Nephron (organoid): ENCODE measurements around the gene SETBP1.

ENCODE experiments used
- H3K27ac Mint-ChIP-seq, 3 experiments: 2 replicates each; pipeline ENCODE4 v1.8.0; 2020; ENCODE audit warnings: mixed read lengths in 3 of 3, mild to moderate bottlenecking in 2 of 3, moderate library complexity in 1 of 3
- H3K27me3 Mint-ChIP-seq: 2 replicates; pipeline ENCODE4 v1.8.0; 2021; ENCODE audit warnings: low read depth, mild to moderate bottlenecking, moderate library complexity, mixed read lengths
- H3K36me3 Mint-ChIP-seq: 2 replicates; pipeline ENCODE4 v1.8.0; 2020; ENCODE audit warnings: low read depth, mixed read lengths
- H3K4me1 Mint-ChIP-seq: 2 replicates; pipeline ENCODE4 v1.8.0; 2020; ENCODE audit warnings: mixed read lengths
- H3K4me3 Mint-ChIP-seq, 3 experiments: 2 replicates each; pipeline ENCODE4 v1.8.0; 2020; ENCODE audit warnings: mild to moderate bottlenecking in 3 of 3, mixed read lengths in 3 of 3, moderate library complexity in 2 of 3
- H3K9me3 Mint-ChIP-seq: 2 replicates; pipeline ENCODE4 v1.8.0; 2020; ENCODE audit warnings: mixed read lengths
- TF ChIP-seq, protein P1 (sequence below), 3 experiments: fragments of 200-600 bp; sonication (generic); IDR thresholded peaks; one replicate each; pipeline ENCODE4 v1.5.0; 2021; ENCODE audit warnings: antibody characterized with exemption in 3 of 3; ENCODE audit not compliant: unreplicated experiment in 3 of 3

Gene SETBP1

DNA sequence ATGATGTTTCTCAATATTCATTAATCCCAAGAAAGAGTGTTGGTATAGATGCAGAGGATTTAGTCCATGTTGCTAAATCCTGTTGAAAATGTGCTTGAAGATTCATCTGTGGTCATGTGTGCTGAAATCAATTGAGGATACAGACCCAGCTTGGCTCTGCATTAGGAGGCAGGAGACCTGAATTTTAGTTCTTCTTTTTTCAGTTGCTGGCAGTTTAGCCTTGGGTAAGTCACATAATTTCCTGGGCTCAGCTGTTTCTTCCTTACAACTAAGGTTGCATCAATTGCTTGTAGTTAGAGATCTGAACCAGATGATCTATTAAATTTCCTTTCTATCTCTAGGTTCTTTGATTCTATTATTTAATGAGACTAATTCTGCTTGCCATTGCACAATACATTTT lies 54.4 kb downstream of the SETBP1 start:
- peak overlapping the region in 2 of 3 experiments; percentile 35 to 39 for H3K27ac Mint-ChIP-seq
- H3K4me3 Mint-ChIP-seq = no peak overlapping the region
- TF ChIP-seq, protein P1, sequence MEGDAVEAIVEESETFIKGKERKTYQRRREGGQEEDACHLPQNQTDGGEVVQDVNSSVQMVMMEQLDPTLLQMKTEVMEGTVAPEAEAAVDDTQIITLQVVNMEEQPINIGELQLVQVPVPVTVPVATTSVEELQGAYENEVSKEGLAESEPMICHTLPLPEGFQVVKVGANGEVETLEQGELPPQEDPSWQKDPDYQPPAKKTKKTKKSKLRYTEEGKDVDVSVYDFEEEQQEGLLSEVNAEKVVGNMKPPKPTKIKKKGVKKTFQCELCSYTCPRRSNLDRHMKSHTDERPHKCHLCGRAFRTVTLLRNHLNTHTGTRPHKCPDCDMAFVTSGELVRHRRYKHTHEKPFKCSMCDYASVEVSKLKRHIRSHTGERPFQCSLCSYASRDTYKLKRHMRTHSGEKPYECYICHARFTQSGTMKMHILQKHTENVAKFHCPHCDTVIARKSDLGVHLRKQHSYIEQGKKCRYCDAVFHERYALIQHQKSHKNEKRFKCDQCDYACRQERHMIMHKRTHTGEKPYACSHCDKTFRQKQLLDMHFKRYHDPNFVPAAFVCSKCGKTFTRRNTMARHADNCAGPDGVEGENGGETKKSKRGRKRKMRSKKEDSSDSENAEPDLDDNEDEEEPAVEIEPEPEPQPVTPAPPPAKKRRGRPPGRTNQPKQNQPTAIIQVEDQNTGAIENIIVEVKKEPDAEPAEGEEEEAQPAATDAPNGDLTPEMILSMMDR (IDR thresholded peaks at IDR 0.05; ENCODE audit: unreplicated experiment in 3 of 3) = no peak
- H3K4me1 Mint-ChIP-seq = peaks cover 50% of the 10 kb centered on the region
- peaks cover 44% of the 10 kb centered on the region for H3K36me3 Mint-ChIP-seq
- no peaks in the 10 kb centered on the region for H3K27me3 Mint-ChIP-seq
- H3K9me3 Mint-ChIP-seq = no peaks in the 10 kb centered on the region

DNA sequence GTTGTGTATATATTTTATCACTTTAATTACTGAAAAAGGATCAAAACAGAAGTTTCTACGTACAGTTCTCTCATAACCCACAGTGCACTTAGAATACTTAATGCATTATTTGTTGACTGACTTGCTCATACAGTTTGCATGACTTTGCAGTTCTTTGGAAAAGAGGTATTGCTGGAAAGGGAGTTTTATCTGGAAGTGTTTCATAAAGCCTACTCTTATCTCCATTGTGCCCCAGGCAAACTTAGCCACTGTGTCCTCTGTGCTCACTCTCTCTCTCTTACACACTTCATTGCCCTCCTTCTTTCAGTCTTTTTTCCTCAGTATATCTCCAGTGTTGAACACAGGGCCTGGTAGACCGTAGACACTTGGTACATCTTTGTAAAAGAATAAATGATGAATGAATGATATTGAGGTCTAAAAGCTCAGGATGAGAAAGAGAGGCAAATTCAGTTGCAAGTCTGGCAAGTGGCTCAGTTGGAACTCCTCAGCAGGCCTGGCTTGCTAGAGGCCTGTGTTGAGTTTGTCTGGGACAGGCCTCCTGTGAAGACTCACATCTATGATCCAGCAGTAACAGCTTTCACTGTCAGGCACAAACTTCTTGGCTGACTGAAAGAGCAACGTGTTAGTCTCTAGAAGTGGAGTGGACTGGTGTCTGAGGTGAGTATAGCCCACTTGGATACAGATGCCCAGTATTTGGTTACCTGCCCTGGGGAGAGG lies 56.1 kb downstream of the SETBP1 start:
- H3K9me3 Mint-ChIP-seq = no peaks in the 10 kb centered on the region
- TF ChIP-seq, protein P1 (IDR thresholded peaks at IDR 0.05; ENCODE audit: unreplicated experiment in 3 of 3) = no peak
- H3K4me3 Mint-ChIP-seq = no peak overlapping the region
- no peaks in the 10 kb centered on the region for H3K27me3 Mint-ChIP-seq
- H3K36me3 Mint-ChIP-seq = peaks cover 36% of the 10 kb centered on the region
- H3K27ac Mint-ChIP-seq = peak overlapping the region in 2 of 3 experiments; percentile 13 to 48
- H3K4me1 Mint-ChIP-seq = peaks cover 50% of the 10 kb centered on the region

DNA sequence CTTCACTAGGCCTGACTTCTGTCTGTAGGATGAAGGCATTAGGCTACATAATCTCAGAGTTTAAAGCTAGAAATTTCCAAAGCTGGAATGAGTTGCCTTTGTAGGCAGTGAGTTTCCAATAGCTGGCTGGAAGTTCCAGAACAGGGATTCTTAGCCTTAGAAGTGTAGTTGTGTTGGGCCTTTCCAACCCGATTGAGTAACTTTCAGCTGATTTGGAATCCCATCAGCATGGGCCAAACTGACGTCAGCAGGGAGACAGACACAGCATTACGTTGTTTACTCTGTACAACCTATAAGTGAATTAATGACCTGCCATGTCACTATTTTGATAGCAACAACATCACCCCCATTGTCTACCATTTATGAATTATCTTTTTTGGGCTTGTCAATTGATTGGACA lies 56.9 kb downstream of the SETBP1 start:
- no peaks in the 10 kb centered on the region for H3K27me3 Mint-ChIP-seq
- H3K9me3 Mint-ChIP-seq = no peaks in the 10 kb centered on the region
- TF ChIP-seq, protein P1 (IDR thresholded peaks at IDR 0.05; ENCODE audit: unreplicated experiment in 3 of 3) = no peak
- H3K4me1 Mint-ChIP-seq = peaks cover 50% of the 10 kb centered on the region
- no peak overlapping the region for H3K4me3 Mint-ChIP-seq
- no peak overlapping the region for H3K27ac Mint-ChIP-seq
- H3K36me3 Mint-ChIP-seq = peaks cover 37% of the 10 kb centered on the region

GRCh38 chr18:44740000-44740399 lies 59.3 kb downstream of the SETBP1 start:
- TF ChIP-seq, protein P1 (IDR thresholded peaks at IDR 0.05; ENCODE audit: unreplicated experiment in 3 of 3) = no peak
- peaks cover 51% of the 10 kb centered on the region for H3K4me1 Mint-ChIP-seq
- H3K27ac Mint-ChIP-seq = peak overlapping the region in 2 of 3 experiments; percentile 59 to 92
- no peaks in the 10 kb centered on the region for H3K27me3 Mint-ChIP-seq
- H3K4me3 Mint-ChIP-seq = no peak overlapping the region
- no peaks in the 10 kb centered on the region for H3K9me3 Mint-ChIP-seq
- peaks cover 32% of the 10 kb centered on the region for H3K36me3 Mint-ChIP-seq

GRCh38 chr18:44741085-44741484 lies 60.4 kb downstream of the SETBP1 start:
- no peaks in the 10 kb centered on the region for H3K27me3 Mint-ChIP-seq
- no peaks in the 10 kb centered on the region for H3K9me3 Mint-ChIP-seq
- H3K27ac Mint-ChIP-seq = peak overlapping the region; percentile 12 to 92 (median 88)
- no peak overlapping the region for H3K4me3 Mint-ChIP-seq
- TF ChIP-seq, protein P1 (IDR thresholded peaks at IDR 0.05; ENCODE audit: unreplicated experiment in 3 of 3) = no peak
- H3K36me3 Mint-ChIP-seq = peaks cover 34% of the 10 kb centered on the region
- H3K4me1 Mint-ChIP-seq = peaks cover 62% of the 10 kb centered on the region

- Mint-ChIP-seq H3K27ac (peak overlapping the region in 2 of 3 experiments; percentile 91 to 92), H3K36me3 (peaks cover 37% of the 10 kb centered on the region), H3K9me3 (no peaks in the 10 kb centered on the region), H3K4me3 (no peak overlapping the region), H3K4me1 (peaks cover 66% of the 10 kb centered on the region), H3K27me3 (no peaks in the 10 kb centered on the region)
- TF ChIP-seq, protein P1 (IDR thresholded peaks at IDR 0.05; ENCODE audit: unreplicated experiment in 3 of 3) = no peak
These were observed 60.8 kb downstream of the SETBP1 start for GRCh38 chr18:44741511-44741910.
